ENCODE measurements around the gene ADAMTS8. TPM values are rescaled to one million over a fixed set of nuclear protein-coding genes. Genes with fewer than 3 reads are reported as not detected.

ADAMTS8 gene
- total RNA-seq, 1 donor from 2014 or later: not detected

DNA sequence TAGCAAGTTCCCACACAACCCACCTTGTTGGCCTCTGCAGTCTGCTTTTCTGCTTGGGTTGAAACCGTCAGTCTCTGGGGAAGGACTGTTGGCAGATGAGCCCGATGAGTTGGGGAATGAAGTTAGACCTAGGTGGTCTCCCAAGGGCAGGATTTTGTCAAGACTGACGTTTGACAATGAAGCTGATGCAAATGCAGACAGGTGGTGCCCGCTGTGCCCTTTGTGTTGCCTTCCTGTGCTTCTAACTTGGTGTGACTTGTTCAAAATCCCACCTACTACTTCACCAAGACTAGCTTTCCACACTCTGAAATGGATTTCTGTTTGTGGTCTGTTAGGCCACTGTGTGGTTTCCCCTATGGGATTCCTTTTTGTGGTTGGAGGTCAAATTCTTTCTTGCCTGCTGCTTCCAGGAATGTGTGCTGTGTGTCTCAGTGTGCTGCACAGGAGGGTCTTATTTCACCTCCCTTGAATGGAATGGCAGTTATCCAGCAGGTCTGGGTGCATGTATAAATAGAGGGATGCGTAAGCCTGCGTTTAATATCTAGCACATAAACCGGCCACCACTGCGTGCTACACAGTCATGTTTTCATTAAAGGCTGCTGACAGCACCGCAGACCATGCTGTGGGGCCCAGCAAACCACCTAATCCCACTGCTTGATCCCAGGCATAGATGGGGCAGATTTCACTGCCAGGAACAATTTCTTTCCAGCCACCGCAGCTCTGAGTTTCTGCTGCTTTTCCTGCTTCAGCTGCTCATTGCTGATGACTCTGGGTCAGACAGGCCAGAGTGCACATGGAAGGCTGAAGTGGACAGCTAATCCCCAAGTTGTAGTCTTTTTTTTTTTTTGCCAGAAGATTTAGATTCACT lies 44.8 kb downstream of the ADAMTS8 start:
- DNase-seq (ENCODE audit: low spot score): no peak
- no peaks in the 10 kb centered on the region for H3K9me3 Mint-ChIP-seq
- H3K27ac Mint-ChIP-seq: no peak overlapping the region
- peaks cover 11% of the 10 kb centered on the region for H3K4me1 Mint-ChIP-seq (ENCODE audit: low read depth)
- peaks cover 4% of the 10 kb centered on the region for H3K27me3 Mint-ChIP-seq (ENCODE audit: low read depth)
- no peak overlapping the region for H3K4me3 Mint-ChIP-seq (ENCODE audit: low read depth)
- intact Hi-C loops (cut with micrococcal nuclease): no loop called here
- H3K36me3 Mint-ChIP-seq (ENCODE audit: low read depth): no peaks in the 10 kb centered on the region

DNA sequence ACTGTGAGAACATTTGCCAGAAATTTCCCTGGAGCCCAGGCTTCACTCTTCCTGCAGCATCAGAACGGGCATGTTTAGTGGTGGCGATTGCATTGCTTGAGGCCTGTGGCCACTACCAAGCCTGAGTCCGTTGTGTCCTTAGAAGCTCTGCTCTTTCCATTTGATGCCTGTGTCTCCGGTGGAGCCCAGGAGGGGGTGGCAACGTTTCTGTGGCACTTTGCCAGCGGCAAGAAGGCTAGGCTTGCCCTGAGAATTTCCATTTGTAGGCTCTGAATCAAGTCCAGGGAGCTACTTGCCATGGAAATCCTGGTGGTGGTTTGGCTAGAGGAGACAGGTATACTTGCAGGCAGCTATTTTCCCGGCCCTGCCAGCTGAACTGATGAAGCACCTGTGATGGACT lies 47.1 kb downstream of the ADAMTS8 start:
- Mint-ChIP-seq H3K4me1 (ENCODE audit: low read depth) (peaks cover 6% of the 10 kb centered on the region), H3K36me3 (ENCODE audit: low read depth) (no peaks in the 10 kb centered on the region)

GRCh38 chr11:130380778-130381177 lies 47.6 kb downstream of the ADAMTS8 start:
- no peaks in the 10 kb centered on the region for H3K9me3 Mint-ChIP-seq
- no peak overlapping the region for H3K27ac Mint-ChIP-seq
- H3K36me3 Mint-ChIP-seq (ENCODE audit: low read depth): no peaks in the 10 kb centered on the region
- H3K27me3 Mint-ChIP-seq (ENCODE audit: low read depth): peaks cover 4% of the 10 kb centered on the region
- H3K4me1 Mint-ChIP-seq (ENCODE audit: low read depth): peaks cover 6% of the 10 kb centered on the region
- no peak overlapping the region for H3K4me3 Mint-ChIP-seq (ENCODE audit: low read depth)
- no peak for DNase-seq (ENCODE audit: low spot score)
- intact Hi-C loops (cut with micrococcal nuclease): no loop called here

More for the DNA sequence above, 47.1 kb downstream of the ADAMTS8 start:
- H3K27me3 Mint-ChIP-seq (ENCODE audit: low read depth): peaks cover 4% of the 10 kb centered on the region
- no peak overlapping the region for H3K27ac Mint-ChIP-seq
- H3K9me3 Mint-ChIP-seq: no peaks in the 10 kb centered on the region
- intact Hi-C loops (cut with micrococcal nuclease): no loop called here
- H3K4me3 Mint-ChIP-seq (ENCODE audit: low read depth): no peak overlapping the region
- no peak for DNase-seq (ENCODE audit: low spot score)

DNA sequence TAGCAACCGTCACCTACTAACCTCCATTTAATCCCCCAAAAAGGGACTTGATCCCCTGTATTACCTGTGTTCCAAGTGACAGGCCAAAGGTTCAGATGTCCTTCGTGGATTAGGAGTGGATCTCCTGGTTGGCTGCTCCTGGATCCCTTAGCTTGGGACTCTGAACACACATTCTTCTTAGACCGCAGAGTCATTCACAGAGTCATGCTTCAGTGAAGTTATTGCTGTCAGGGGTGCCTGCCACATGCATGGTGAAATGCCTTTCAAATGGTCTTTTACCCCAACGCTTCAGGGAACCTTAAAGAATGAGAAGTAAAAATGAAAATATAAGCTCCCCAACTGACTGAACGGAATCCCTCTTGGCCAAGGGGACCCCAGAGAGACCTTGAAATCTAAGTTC lies 49.1 kb downstream of the ADAMTS8 start:
- intact Hi-C loops (cut with micrococcal nuclease): no loop called here
- no peaks in the 10 kb centered on the region for H3K36me3 Mint-ChIP-seq (ENCODE audit: low read depth)
- H3K27me3 Mint-ChIP-seq (ENCODE audit: low read depth): peaks cover 2% of the 10 kb centered on the region
- no peak overlapping the region for H3K4me3 Mint-ChIP-seq (ENCODE audit: low read depth)
- DNase-seq (ENCODE audit: low spot score): no peak
- H3K4me1 Mint-ChIP-seq (ENCODE audit: low read depth): peaks cover 6% of the 10 kb centered on the region
- H3K27ac Mint-ChIP-seq: no peak overlapping the region
- H3K9me3 Mint-ChIP-seq: no peaks in the 10 kb centered on the region

GRCh38 chr11:130370845-130371590 lies 57.4 kb downstream of the ADAMTS8 start:
- Mint-ChIP-seq H3K4me1 (ENCODE audit: low read depth) (no peaks in the 10 kb centered on the region), H3K36me3 (ENCODE audit: low read depth) (no peaks in the 10 kb centered on the region), H3K27ac (no peak overlapping the region), H3K27me3 (ENCODE audit: low read depth) (peaks cover 6% of the 10 kb centered on the region), H3K4me3 (ENCODE audit: low read depth) (no peak overlapping the region), H3K9me3 (no peaks in the 10 kb centered on the region)
- no peak for DNase-seq (ENCODE audit: low spot score)
- intact Hi-C loops (cut with micrococcal nuclease): loop anchor here (1.0 kb wide), 1 partner anchor 158 kb away; no protein-coding TSS in a partner anchor

GRCh38 chr11:130369713-130370112 lies 58.7 kb downstream of the ADAMTS8 start:
- H3K36me3 Mint-ChIP-seq (ENCODE audit: low read depth): no peaks in the 10 kb centered on the region
- no peaks in the 10 kb centered on the region for H3K4me1 Mint-ChIP-seq (ENCODE audit: low read depth)
- DNase-seq (ENCODE audit: low spot score): no peak
- intact Hi-C loops (cut with micrococcal nuclease): no loop called here
- H3K4me3 Mint-ChIP-seq (ENCODE audit: low read depth): no peak overlapping the region
- H3K27me3 Mint-ChIP-seq (ENCODE audit: low read depth): peaks cover 6% of the 10 kb centered on the region
- no peaks in the 10 kb centered on the region for H3K9me3 Mint-ChIP-seq
- H3K27ac Mint-ChIP-seq: no peak overlapping the region

- H3K36me3 Mint-ChIP-seq (ENCODE audit: low read depth): no peaks in the 10 kb centered on the region
- H3K4me1 Mint-ChIP-seq (ENCODE audit: low read depth): no peaks in the 10 kb centered on the region
- no peaks in the 10 kb centered on the region for H3K9me3 Mint-ChIP-seq
- peaks cover 6% of the 10 kb centered on the region for H3K27me3 Mint-ChIP-seq (ENCODE audit: low read depth)
- no peak for DNase-seq (ENCODE audit: low spot score)
- no peak overlapping the region for H3K27ac Mint-ChIP-seq
- no peak overlapping the region for H3K4me3 Mint-ChIP-seq (ENCODE audit: low read depth)
- intact Hi-C loops (cut with micrococcal nuclease): no loop called here
These were observed 59.2 kb downstream of the ADAMTS8 start for GRCh38 chr11:130369141-130369691.

DNA sequence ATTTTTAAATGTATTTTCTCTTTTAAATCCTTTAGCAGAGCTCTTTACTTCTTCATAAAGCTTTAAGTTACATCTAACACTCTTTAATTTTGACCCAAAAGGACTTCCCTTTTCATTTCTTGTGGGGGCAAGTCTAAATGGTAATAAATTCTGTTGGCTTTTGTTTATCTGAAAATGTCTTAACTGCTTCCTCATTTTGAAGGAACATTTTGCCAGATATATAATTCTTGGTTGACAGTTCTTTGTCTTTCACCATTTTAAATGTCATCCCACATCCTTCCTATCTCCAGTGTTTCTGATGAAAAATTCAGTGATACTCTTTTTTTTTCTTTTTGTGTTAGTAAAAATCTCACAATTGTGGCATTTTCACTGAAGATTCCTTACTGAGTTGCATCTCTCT lies 69.0 kb downstream of the ADAMTS8 start:
- intact Hi-C loops (cut with micrococcal nuclease): no loop called here
- H3K36me3 Mint-ChIP-seq (ENCODE audit: low read depth): peaks cover 4% of the 10 kb centered on the region
- H3K4me3 Mint-ChIP-seq (ENCODE audit: low read depth): no peak overlapping the region
- no peak overlapping the region for H3K27ac Mint-ChIP-seq
- peaks cover 31% of the 10 kb centered on the region for H3K9me3 Mint-ChIP-seq
- peaks cover 2% of the 10 kb centered on the region for H3K4me1 Mint-ChIP-seq (ENCODE audit: low read depth)
- DNase-seq (ENCODE audit: low spot score): no peak
- peaks cover 4% of the 10 kb centered on the region for H3K27me3 Mint-ChIP-seq (ENCODE audit: low read depth)

- Mint-ChIP-seq H3K9me3 (peaks cover 38% of the 10 kb centered on the region), H3K4me1 (ENCODE audit: low read depth) (peaks cover 2% of the 10 kb centered on the region), H3K27me3 (ENCODE audit: low read depth) (peaks cover 5% of the 10 kb centered on the region), H3K36me3 (ENCODE audit: low read depth) (peaks cover 4% of the 10 kb centered on the region), H3K27ac (no peak overlapping the region), H3K4me3 (ENCODE audit: low read depth) (no peak overlapping the region)
- intact Hi-C loops (cut with micrococcal nuclease): no loop called here
- DNase-seq (ENCODE audit: low spot score): no peak
These were observed 70.0 kb downstream of the ADAMTS8 start for GRCh38 chr11:130358398-130358797.

Other genes with a start within 250 kb of the ADAMTS8 start
- gene ZBTB44, start 113.7 kb downstream of the ADAMTS8 start, total RNA-seq: 36.0 and 36.1 TPM in 2 replicates
- gene ADAMTS15, start 20.0 kb upstream of the ADAMTS8 start, total RNA-seq: not detected in 2 replicates

Data from activated T-helper 2 cell treated with anti-CD3 and anti-CD28 coated beads, Interferon-gamma antibody, Interleukin-2, Interleukin-4, amounts not matched to agents 10 μg/mL and 5 μg/mL and 100 μg/mL, durations not matched to agents 14 hours and 24 hours and 36 hours (primary cell).